Fibroblast of lung (primary cell): ENCODE data around the gene PTDSS2. TPM values are rescaled to one million over a fixed set of nuclear protein-coding genes. Genes with fewer than 3 reads are reported as not detected.
"Not testable (repeated sequence)": the region's sequence is repeated elsewhere in the genome, so short reads cannot be mapped to it uniquely, and the experiment has no call there.

Experiments used
- DNase-seq, 2 donors: peaks; one replicate each; pipeline versions ENCODE4 v3.0.0 to v3.0.0-alpha.2; 2010; ENCODE audit warnings: low read depth in 2 of 2
- H2AFZ ChIP-seq: 2 replicates; pipeline ENCODE4 v1.5.1; 2012; ENCODE audit warnings: low read length, control low read depth, inconsistent platforms
- H3K27ac ChIP-seq: 2 replicates; pipeline ENCODE4 v1.5.1; 2011; ENCODE audit warnings: low read length, control low read depth; ENCODE audit not compliant: insufficient read depth
- H3K27me3 ChIP-seq: 2 replicates; pipeline ENCODE4 v1.5.1; 2011; ENCODE audit warnings: mild to moderate bottlenecking, low read length; ENCODE audit not compliant: control insufficient read depth, insufficient read depth
- H3K36me3 ChIP-seq: 2 replicates; pipeline ENCODE4 v1.5.1; 2011; ENCODE audit warnings: low read length; ENCODE audit not compliant: control insufficient read depth, insufficient read depth
- H3K4me1 ChIP-seq: 2 replicates; pipeline ENCODE4 v1.5.1; 2011; ENCODE audit warnings: low read length; ENCODE audit not compliant: control insufficient read depth, insufficient read depth; ENCODE audit errors: extremely low read depth
- H3K4me2 ChIP-seq: 2 replicates; pipeline ENCODE4 v1.5.1; 2011; ENCODE audit warnings: low read length, control low read depth; ENCODE audit not compliant: insufficient read depth; ENCODE audit errors: extremely low read depth
- H3K4me3 ChIP-seq, 4 experiments: fragments of 200-600 bp in 1 of 4; sonication (generic) in 1 of 4; replicated peaks in 1 of 4; 2 replicates each; pipeline ENCODE4 v1.5.1; 2011 to 2016; ENCODE audit warnings: low read length in 4 of 4, low read depth in 3 of 4, mild to moderate bottlenecking in 3 of 4, control low read depth in 2 of 4, inconsistent platforms in 1 of 4, mixed read lengths in 1 of 4; ENCODE audit not compliant: insufficient read depth in 1 of 4; ENCODE audit errors: control extremely low read depth in 1 of 4
- H3K79me2 ChIP-seq: 2 replicates; pipeline ENCODE4 v1.5.1; 2012; ENCODE audit warnings: mild to moderate bottlenecking, low read length, inconsistent platforms; ENCODE audit not compliant: control insufficient read depth, insufficient read depth
- H3K9ac ChIP-seq: 2 replicates; pipeline ENCODE4 v1.5.1; 2011; ENCODE audit warnings: mild to moderate bottlenecking, low read length, control low read depth; ENCODE audit not compliant: insufficient read depth
- H3K9me3 ChIP-seq: 2 replicates; pipeline ENCODE4 v1.5.1; 2012; ENCODE audit warnings: low read depth, low read length; ENCODE audit not compliant: control insufficient read depth, insufficient read depth
- H4K20me1 ChIP-seq: 2 replicates; pipeline ENCODE4 v1.5.1; 2011; ENCODE audit warnings: low read length; ENCODE audit not compliant: control insufficient read depth, insufficient read depth; ENCODE audit errors: extremely low read depth
- CTCF ChIP-seq, 2 donors: IDR thresholded peaks in 1 of 2; conservative IDR thresholded peaks in 1 of 2; 1 replicate in 1 of 2; 2 replicates in 1 of 2; pipeline ENCODE4 v1.5.1; 2011 to 2012; ENCODE audit warnings: low read length in 2 of 2, control low read depth in 1 of 2, inconsistent platforms in 1 of 2, low read depth in 1 of 2, mild to moderate bottlenecking in 1 of 2
- EZH2 ChIP-seq: IDR thresholded peaks from 2 replicates; pipeline ENCODE4 v1.5.1; 2012; ENCODE audit warnings: low read length, control low read depth, mild to moderate bottlenecking; ENCODE audit errors: missing control alignments
- polyA plus RNA-seq, 2 donors: library from polyadenylated mRNA; depleted of rRNA in 1 of 2; stranded (reverse) in 1 of 2; unstranded in 1 of 2; fragments of >200 nt; gene quantifications; 2 replicates each; pipeline ENCODE4 v1.2.1, GENCODE V29; 2011 to 2012; ENCODE audit warnings: missing spikeins in 1 of 2
- total RNA-seq: library from RNA; depleted of rRNA; stranded (reverse); fragments of >200 nt; gene quantifications from 2 replicates; pipeline ENCODE4 v1.2.1, GENCODE V29; 2014

PTDSS2 gene
- total and polyA plus RNA-seq, 2 donors (not counting 1 experiment from before 2014, with no cell fraction given), result 17.4 to 36.7 TPM

- not testable (repeated sequence) for H3K9me3 ChIP-seq, H3K9ac ChIP-seq, DNase-seq, H3K4me3 ChIP-seq, H3K79me2 ChIP-seq, H4K20me1 ChIP-seq, H2AFZ ChIP-seq, H3K4me2 ChIP-seq, H3K27me3 ChIP-seq, H3K27ac ChIP-seq, H3K36me3 ChIP-seq, H3K4me1 ChIP-seq
Measured at GRCh38 chr11:410711-411110, 39.4 kb upstream of the PTDSS2 start.

GRCh38 chr11:411520-411919 lies 38.6 kb upstream of the PTDSS2 start:
- H4K20me1 ChIP-seq, H3K4me3 ChIP-seq, H3K9ac ChIP-seq, H3K79me2 ChIP-seq, DNase-seq, H2AFZ ChIP-seq, H3K27me3 ChIP-seq, H3K4me1 ChIP-seq, H3K4me2 ChIP-seq, H3K9me3 ChIP-seq, H3K27ac ChIP-seq, H3K36me3 ChIP-seq: not testable (repeated sequence)

- no peak overlapping the region for H3K27ac ChIP-seq
- no peaks in the 10 kb centered on the region for H4K20me1 ChIP-seq
- H3K9ac ChIP-seq, result no peak overlapping the region
- no peaks in the 10 kb centered on the region for H3K79me2 ChIP-seq
- no peaks in the 10 kb centered on the region for H3K27me3 ChIP-seq
- H2AFZ ChIP-seq, result no peak overlapping the region
- H3K4me2 ChIP-seq, result no peak overlapping the region
- H3K4me3 ChIP-seq, result no peak overlapping the region
- H3K4me1 ChIP-seq, result peaks cover 6% of the 10 kb centered on the region
- H3K36me3 ChIP-seq, result no peaks in the 10 kb centered on the region
- H3K9me3 ChIP-seq, result no peaks in the 10 kb centered on the region
- TF ChIP-seq EZH2 (no peak), CTCF (conservative IDR thresholded peaks at IDR 0.05 in 1 of 2, IDR thresholded peaks at IDR 0.05 in 1 of 2; ENCODE audit: low read depth in 1 of 2, low read length in 2 of 2) (no peak)
- no peak for DNase-seq
Measured at GRCh38 chr11:412641-413119, 37.4 kb upstream of the PTDSS2 start.

- no peaks in the 10 kb centered on the region for H3K79me2 ChIP-seq
- DNase-seq, result no peak
- H3K4me1 ChIP-seq, result peaks cover 6% of the 10 kb centered on the region
- no peak overlapping the region for H3K9ac ChIP-seq
- peaks cover 2% of the 10 kb centered on the region for H3K27me3 ChIP-seq
- no peaks in the 10 kb centered on the region for H4K20me1 ChIP-seq
- H3K36me3 ChIP-seq, result no peaks in the 10 kb centered on the region
- no peak for TF ChIP-seq CTCF (conservative IDR thresholded peaks at IDR 0.05 in 1 of 2, IDR thresholded peaks at IDR 0.05 in 1 of 2; ENCODE audit: low read depth in 1 of 2, low read length in 2 of 2)
- no peak for TF ChIP-seq EZH2
- H3K4me3 ChIP-seq, result no peak overlapping the region
- no peaks in the 10 kb centered on the region for H3K9me3 ChIP-seq
- H3K4me2 ChIP-seq, result no peak overlapping the region
- no peak overlapping the region for H2AFZ ChIP-seq
- H3K27ac ChIP-seq, result no peak overlapping the region
Measured at GRCh38 chr11:413120-414081, 36.7 kb upstream of the PTDSS2 start.
